CD4-positive, alpha-beta T cell treated with Interleukin-21 for 1 hour (primary cell): ENCODE results near the gene FAM200A.
"Not testable (repeated sequence)": the region's sequence is repeated elsewhere in the genome, so short reads cannot be mapped to it uniquely, and the experiment has no call there.

ENCODE experiments used
- DNase-seq: peaks from one replicate; pipeline ENCODE4 v3.0.0-alpha.2; 2020

The FAM200A gene

DNA sequence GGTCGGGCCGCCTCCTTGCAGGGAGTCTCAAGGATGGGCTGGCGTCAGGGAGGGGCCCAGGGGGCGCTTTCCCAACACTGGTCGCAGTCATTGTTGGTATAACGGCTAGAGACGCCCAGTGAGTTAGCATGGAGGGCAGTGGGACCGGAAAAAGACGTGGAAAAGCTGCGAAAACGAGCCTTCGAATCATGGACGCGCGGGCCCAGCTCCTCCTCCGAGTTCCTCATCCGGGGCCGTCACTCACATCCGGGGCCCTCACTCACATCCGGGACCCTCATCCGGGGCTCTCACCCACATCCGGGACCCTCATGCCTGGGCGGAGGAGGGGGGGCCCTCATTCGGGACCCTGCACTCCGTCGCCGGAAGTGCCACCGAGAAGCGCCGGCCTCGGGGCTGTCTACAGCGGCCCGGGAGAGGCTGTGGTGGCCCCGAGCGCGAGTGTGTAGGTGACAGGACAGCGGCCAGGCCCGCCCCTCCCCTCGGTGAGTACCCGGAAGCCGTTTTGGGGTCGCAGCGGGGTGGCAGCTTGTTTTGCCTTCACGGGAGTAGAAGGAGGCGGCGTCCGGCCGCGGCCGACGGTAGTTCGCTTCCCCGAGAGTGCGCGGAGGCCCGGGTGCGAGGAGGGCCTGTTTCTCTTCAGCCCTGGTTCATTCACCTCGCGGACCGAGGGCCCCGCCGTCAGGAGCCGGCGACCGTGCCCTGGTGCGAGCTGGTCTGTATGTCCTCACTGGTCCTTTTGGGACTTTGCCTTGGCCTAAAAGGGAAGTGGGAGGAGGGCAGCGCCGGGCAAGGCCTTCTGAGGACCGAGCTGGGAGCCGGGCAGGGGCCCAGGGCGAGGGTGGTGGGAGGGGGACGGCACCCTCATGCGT lies 6.6 kb upstream of the FAM200A start, which contains the start of gene ZNF655:
TSS of gene ZNF655 (plus strand) at position 337 of the 869 bp plus-strand sequence. CDS start 1,918 bp downstream, outside the sequence.
- peak; percentile 94 for DNase-seq

GRCh38 chr7:99557940-99558305 lies 6.0 kb upstream of the FAM200A start:
- DNase-seq = no peak

- no peak for DNase-seq
Measured at GRCh38 chr7:99557196-99557607, 5.3 kb upstream of the FAM200A start.

DNA sequence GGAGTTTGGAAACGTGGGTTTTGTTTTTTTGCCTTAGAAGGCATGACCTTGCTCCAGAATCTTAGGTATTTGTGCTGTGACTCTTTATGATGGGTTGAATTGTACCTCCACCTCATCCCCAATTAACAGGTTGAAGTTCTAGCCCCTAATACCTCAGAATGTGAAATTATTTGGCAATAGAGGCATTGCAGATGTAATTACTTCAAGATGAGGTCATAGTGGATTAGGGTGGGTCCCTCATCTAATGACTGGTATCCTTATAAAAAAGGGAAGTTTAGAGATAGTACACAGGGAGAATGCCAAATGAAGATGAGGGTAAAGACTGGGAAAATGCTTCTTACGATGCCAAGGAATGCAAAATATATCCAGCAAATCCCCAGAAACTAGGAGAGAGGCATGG lies 3.0 kb upstream of the FAM200A start:
- DNase-seq = no peak

DNA sequence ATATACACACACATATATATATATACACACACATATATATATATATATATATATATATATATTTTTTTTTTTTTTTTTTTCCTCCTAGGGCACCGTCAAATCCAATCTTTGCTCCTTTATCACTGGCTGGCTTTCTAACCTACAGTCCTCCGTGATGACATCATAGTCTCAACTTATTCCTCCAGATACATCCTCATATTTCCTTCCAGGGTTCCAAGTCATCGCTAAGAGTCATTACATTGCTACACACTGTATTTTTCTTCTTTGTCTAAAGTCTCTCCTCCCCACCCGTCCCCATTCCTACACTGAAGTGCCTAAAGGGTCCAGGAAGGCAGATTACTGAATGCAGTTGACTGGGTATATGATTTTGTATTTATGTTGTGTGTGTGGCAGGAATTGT lies 1.1 kb upstream of the FAM200A start:
- DNase-seq = no peak

DNA sequence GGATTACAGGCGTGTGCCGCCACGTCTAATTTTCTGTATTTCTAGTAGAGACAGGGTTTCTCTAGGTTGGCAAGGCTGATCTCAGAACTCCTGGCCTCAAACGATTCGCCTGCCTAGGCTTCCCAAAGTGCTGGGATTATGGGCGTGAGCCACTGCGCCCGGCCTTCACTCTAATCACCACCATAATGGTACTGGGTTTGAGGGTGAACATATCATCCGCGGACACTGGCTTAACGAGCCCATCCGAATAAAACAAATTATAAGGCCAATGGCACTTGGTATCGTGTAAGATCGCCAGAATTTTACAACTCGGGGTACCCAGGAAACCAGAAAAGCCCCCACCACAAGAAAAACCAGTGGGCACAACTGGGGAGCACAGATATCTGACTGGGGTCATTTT lies 580 bp downstream of the FAM200A start:
- DNase-seq = peak; percentile 4

- not testable (repeated sequence) for DNase-seq
Measured at GRCh38 chr7:99549545-99549944, 2.4 kb downstream of the FAM200A start.

DNA sequence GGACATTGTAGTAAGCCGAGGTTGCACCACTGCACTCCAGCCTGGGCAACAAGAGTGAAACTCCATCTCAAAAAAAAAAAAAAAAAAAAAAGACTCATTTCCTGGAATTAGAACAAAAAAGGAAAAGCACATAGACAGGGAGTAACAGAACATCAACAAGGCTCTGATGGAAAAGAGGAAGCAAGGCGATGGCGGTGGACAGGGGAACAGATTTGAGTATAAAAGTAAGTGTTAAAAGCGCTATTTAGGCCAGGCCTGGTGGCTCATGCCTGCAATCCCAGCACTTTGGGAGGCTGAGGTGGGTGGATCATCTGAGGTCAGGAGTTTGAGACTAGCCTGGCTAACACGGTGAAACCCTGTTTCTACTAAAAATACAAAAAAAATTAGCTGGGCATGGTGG lies 6.6 kb downstream of the FAM200A start:
- not testable (repeated sequence) for DNase-seq

GRCh38 chr7:99543916-99544315 lies 8.0 kb downstream of the FAM200A start:
- no peak for DNase-seq

GRCh38 chr7:99543081-99543671 lies 8.7 kb downstream of the FAM200A start:
- no peak for DNase-seq

DNA sequence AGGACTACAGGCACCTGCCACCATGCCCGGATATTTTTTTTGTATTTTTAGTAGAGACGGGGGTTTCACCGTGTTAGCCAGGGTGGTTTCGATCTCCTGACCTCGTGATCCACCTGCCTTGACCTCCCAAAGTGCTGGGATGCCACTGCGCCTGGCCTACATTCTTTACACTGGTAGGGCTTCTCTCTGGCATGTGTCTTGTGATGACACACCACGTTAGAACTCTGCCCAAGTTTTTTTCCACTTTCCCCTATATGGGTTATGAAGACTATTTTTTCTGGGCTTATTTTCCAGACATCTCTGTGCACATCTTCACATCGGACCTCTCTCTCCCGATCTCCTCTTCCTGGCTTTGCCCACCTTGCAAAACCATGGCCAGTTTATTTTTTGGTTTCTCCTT lies 10.7 kb downstream of the FAM200A start:
- DNase-seq = no peak

DNA sequence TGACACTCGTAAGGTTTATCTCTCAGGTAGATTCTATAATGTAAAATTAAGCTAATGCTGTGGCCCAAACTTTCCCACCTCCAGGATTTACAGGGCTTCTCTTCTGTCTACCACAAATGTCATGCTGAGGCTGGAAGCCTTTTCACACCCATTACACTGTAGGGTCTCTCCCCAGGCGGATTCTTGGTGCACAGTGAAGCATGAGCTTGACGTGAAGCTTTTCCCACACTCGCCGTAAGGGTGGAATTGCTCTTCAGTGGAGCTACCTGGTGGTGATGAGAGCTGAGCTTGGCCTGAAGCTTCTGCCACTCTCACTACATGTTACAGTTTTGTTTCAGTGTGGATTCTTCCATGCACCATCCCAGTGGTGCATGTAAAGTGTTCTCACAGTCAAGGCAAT lies 11.4 kb downstream of the FAM200A start:
- DNase-seq = no peak

- no peak for DNase-seq
Measured at GRCh38 chr7:99539213-99539811, 12.6 kb downstream of the FAM200A start.

- DNase-seq = no peak
Measured at GRCh38 chr7:99535667-99536066, 16.2 kb downstream of the FAM200A start.

DNA sequence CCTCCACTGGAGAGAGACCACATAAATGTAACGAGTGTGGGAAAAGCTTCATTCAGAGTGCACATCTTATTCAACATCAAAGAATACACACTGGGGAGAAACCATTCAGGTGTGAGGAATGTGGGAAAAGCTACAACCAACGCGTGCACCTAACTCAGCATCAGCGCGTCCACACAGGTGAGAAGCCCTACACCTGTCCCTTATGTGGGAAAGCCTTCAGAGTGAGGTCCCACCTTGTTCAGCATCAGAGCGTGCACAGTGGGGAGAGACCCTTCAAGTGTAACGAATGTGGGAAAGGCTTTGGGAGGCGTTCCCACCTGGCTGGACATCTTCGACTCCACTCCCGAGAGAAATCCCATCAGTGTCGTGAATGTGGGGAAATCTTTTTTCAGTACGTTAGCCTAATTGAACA lies 20.6 kb downstream of the FAM200A start:
- DNase-seq = no peak

DNA sequence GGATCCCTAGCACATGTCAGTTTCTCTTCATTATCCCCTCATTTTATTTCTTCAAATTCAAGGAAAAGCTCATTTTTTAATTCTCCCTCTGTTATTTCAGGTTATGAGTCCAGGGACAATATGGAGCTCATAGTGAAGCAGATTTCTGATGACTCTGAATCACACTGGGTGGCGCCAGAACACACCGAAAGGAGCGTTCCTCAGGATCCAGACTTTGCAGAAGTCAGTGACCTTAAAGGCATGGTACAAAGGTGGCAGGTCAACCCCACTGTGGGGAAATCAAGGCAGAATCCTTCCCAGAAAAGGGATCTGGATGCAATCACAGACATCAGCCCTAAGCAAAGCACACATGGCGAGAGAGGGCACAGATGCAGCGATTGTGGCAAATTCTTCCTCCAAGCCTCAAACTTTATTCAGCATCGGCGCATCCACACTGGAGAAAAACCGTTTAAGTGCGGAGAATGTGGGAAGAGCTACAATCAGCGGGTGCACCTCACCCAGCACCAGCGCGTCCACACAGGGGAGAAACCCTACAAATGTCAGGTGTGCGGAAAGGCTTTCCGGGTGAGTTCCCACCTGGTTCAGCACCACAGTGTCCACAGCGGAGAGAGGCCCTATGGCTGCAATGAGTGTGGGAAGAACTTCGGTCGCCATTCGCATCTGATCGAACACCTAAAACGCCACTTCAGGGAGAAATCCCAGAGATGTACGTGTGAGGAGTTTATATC lies 26.0 kb downstream of the FAM200A start:
- peak; percentile 19 for DNase-seq

DNA sequence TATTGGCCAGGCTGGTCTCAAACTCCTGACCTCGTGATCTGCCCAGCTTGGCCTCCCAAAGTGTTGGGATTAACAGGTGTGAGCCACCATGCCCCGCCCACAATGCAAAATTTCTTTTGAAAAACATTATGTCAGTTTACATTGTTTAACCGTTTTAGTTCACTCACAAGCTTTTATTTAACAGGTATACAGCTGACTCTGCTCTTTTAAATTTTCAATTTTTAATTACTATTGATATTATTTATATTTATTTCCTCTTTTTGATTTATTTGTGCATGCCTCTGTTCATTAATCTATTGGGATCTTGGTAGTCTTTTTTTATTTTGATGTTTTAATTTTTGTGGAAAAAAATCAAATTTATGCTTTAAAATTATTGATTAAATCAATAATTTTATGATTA lies 30.5 kb downstream of the FAM200A start:
- no peak for DNase-seq

DNA sequence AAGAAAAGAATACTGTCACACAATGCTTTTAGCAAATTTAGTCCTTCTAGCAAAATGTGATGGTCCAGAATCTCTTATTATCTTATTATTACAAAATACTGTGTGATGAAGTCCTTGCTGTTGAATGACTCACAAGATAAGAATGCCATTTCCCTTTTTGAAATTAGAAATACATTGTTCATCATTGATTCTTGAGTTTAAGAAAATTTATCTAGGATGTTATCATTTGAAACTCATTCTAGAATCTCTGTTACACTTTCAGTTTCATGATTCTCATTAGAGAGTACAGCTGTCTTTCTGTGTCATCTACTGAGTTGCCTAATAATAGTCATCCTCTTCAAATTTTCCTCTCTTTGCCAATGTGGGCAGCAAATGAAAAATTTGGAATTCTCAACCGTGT lies 37.9 kb downstream of the FAM200A start:
- DNase-seq = no peak

GRCh38 chr7:99505324-99505662 lies 46.6 kb downstream of the FAM200A start:
- no peak for DNase-seq

DNA sequence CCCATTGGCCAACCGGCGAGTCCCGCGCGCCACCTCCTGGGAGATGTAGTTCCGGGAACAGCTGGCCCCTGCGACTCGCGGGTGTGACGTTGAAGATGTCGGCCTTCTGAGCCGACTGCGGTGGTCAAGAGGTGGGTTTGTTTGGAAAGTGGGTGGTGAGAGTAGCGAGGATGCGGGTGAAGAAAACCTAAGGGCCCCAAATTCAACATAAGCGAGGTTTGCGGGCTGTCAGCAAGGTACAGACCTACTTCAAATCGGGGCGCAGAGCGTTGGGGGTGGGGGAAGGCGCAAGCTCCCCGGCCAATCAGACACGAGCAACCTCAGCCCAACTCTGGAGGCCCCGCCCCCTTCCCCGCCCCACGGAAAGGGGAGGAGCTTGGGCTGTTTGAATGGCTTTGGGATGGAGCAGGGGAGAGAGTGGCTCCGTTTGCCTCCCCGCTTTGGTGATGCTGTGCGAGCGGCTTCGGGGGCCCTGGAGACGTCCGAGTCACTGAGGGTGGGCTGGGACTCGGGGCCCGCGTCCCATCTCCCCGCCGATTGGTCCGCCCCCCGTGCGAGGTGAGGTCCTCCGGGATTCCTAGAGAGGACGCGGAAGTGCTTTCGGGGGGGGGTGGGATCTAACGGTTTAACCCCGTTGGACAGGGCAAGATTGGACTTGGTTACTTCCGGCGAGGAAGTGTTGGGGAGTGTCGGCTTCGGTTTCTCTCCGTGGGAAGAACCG lies 47.2 kb downstream of the FAM200A start, which contains the start of gene ZKSCAN5:
TSS of gene ZKSCAN5 (plus strand) at position 60 of the 721 bp plus-strand sequence. CDS start 1,383 bp downstream, outside the sequence.
- peak; percentile 97 for DNase-seq

GRCh38 chr7:99504281-99504602 lies 47.7 kb downstream of the FAM200A start:
- no peak for DNase-seq

DNA sequence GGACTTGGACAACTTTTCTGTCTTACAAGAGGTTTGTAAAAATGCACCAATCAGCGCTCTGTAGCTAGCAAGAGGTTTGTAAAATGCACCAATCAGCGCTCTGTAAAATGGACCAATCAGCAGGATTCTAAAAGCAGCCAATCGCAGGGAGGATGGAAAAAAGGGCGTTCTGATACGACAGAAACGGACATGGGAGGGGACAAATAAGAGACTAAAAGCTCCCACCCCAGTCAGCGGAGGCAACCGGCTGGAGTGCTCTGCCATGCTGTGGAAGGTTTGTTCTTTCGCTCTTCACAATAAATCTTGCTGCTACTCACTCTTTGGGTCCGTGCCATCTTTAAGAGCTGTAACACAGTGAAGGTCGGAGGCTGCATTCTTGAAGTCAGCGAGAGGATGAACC lies 50.7 kb downstream of the FAM200A start:
- DNase-seq = not testable (repeated sequence)

GRCh38 chr7:99500637-99501009 lies 51.3 kb downstream of the FAM200A start:
- no peak for DNase-seq
